HG02763 (cell line): ENCODE results near the gene UST.
"Not testable (repeated sequence)": the region's sequence is repeated elsewhere in the genome, so short reads cannot be mapped to it uniquely, and the experiment has no call there.

Experiments used
- ATAC-seq: cut with Tn5 transposase; IDR thresholded peaks from one replicate; pipeline ENCODE4 v1.9.1; 2021; ENCODE audit warnings: mild to moderate bottlenecking, moderate library complexity; ENCODE audit not compliant: unreplicated experiment

UST gene

DNA sequence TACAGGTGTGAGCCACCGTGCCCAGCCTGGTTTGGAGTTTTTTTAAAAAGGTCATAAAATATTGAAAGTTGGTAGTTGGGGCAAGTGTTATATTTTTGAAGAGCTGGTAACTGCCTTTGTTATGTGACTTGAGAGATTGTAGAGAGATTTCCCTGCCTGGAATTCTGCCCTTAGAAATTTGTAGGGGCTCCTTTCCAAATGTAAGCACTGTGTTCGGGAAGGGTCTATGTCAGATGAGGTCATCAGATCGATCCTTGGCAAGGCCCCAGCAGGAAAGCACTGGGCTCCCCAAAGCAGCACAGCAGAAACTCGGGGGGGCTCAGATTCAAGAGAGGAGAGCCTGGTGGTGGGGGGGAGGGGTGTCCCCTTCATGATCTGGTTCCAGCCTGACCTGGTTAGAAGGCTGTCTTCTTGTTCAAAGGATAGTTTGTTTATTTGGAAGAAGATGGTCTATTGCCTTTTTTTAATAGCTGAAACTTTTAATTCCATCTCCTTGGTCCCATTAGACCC lies 220.2 kb downstream of the UST start:
- ATAC-seq: no peak

DNA sequence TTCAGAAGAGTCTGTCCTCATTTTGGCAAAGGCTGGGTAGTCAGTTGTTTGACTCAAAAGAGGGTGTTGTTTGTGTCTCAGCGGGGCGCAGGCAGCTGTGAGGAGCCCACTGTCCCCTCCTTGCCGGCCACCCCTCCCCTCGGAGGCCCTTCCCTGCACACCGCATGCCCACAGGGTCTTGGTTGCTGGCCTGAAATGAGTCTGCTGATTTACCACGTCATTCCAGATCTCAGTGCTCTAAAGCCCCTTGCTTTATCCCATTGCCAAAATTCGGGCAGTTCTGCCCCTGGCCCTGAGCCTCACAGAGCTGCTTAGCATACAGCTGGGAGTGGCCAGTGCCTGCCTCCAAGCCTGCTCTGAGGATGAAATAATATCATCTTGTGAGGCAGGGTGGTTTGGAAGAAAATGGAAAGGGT lies 220.7 kb downstream of the UST start:
- ATAC-seq: no peak

DNA sequence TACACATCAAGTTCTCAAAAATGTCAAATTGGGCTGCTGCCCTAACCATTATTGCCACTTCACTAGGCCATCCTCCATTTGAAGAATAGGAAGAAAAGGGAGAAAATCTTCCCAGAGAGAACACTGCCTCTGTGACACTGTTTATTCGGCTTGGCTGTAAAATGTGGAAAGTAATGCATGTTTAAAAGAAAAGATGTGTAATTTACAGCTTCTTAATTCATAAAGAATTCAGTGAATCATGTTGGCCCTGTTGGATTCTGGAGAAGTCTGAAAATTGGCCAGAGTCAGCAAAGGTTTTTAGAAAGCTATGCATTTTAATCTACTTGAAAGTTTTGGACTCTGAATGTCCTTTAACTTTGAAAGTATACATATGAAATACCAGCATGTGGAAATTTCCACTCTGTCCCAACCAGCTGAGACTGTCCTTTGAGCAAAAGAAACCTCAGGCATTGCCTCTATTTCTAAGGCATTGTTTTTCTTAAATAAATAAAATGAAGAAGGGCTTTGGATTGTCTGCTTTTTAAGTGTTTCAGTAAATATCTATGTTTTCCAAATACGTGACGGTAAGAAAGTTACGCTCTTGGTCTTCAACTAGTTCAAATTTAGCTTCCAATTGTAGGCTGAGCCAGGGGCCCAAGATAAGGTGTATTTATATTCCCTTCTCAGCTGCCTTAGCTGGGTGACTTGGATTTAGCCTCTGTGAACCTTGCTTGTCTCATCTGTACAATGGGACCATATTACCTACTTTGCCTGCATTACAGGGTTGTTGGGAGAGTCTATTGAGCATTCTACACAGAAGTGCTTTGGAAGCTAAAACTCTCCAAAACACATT lies 222.2 kb downstream of the UST start:
- no peak for ATAC-seq

DNA sequence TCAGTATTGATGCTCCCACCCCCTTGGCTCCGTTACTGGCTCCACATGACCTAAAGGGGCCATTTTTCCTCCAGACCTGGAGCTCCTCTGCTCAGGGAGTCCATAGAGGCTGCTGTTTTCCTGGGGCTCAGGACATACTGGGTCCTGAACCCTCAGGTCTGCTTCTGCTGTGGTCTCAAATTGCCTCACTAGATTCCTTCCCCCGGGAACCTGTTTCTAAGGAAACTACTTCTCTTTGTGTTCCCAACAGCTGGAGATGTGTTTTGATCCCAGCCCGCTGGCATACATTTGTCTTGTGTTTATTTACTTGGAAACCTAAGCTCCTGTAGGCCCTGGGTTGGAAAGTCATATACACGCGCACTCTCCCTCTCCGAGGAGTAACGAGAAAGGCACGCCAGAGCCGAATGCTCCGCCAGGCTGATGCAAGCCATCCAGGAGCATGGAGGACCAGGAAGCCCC lies 222.8 kb downstream of the UST start:
- no peak for ATAC-seq

DNA sequence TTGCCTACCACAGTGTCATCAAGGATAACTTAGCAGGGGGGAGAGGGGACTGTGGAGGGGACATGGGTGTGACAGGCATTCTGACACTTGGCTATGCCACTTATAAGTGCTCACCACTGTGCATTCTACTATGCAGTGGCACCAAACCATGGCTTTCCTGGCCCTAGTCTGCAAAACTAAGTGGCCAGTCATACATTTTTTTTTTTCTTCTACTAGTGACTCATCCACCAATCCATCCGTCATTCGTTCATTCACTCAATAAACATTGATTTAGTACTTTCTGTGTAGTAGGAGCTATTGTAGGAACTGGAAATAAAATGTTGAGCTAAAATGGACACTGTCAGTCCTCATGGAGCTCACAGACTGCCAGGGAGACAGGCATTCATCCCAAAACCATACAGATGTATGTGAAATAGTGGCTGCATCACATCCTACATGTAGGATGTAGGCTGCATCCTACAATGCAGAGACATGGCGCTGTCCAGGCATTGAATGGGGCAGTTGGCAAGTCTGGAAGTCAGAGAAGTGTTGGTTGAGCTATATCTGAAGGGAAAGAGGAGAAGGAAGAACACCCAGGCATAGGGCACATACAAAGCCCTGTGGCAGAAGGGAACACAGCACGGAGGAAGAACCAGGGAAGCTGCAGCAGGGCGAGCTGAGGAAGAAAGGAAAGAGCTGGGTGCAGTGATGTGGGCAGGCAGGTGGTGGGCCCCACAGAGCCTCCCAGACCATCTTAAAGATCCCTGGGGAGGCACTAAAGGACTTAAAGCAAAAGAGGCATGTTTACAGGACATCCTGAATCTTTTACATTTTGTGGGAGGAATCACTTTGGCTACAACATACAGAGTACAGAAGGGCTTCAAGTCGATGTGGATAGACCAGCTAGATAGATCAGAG lies 224.4 kb downstream of the UST start:
- no peak for ATAC-seq

DNA sequence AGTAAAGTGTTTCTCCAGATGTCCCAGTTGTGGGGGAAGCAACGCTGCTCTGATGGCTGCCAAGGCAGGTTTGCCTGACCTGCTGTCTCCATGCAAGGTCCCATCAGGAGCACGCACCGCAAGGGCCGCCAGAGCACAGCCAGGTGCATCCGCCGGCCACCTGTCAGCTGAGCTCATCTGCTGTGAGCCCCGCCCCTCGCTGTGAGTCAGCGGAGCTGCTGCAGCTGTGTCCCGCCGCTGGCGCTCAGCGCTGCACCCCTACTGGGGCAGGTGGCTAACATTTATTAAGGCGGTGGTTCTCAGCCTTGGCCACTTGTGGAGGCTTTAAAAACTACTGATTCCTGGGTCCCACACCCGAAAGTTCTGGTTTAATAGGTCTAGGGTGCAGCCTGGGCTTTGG lies 225.7 kb downstream of the UST start:
- peak; percentile 76 for ATAC-seq

DNA sequence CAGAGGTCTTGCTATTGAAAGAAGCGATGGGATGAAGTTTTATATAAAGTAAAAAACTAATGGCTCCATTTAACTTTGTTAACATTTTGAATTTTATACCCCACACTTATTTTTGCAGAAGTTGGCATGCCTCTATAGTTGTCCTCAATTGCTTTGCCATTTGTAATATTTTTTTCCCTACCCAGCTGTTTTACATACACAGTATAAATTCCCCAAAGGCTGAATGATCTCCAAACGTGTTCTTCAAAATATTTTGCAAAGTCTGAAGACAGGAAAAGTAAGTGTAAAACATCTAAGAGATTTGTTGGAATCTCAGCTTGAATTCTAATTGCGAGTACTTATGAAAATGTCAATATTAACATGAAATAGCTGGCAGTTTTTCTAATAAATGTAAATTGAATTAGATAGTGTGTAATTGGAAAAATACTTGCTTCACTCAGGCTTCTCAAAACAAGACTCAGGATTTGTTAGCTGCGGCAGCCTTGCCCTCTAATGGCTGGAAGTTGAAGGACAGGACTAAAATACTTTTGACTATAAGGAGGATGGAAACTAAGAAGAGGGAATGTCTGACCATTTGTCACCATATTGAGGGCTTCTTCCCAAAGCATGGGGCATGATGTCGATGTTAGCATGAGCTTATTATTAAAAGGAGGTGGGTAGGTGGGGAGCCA lies 226.8 kb downstream of the UST start:
- ATAC-seq: no peak

DNA sequence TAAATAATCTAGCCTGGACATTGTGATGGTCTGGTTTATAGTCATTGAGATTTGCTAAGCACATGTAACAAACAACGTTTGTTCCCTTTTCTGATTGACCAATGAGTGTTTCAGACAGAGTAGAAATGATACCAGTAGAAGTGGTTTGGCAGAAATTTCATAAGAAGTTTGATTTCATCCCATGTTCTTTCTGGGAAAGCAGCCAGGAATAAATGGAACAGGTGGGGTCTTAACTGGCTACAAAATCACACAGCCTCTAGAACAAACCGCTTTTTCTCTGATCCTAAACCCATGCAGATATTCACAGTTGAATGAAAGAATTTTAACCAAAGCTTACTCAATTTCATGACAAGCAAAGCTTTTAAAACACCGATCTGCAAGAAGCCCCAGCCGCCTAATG lies 227.5 kb downstream of the UST start:
- no peak for ATAC-seq

DNA sequence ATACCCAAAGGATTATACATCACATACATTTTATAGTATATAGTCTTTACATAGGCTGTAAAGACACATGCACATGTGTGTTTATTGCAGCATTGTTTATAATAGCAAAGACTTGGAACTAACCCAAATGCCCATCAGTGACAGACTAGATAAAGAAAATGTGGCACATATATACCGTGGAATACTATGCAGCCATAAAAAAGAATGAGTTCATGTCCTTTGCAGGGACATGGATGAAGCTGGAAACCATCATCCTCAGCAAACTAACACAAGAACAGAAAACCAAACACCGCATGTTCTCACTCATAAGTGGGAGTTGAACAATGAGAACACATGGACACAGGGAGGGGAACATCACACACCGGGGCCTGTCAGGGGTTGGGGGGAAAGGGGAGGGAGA lies 231.5 kb downstream of the UST start:
- ATAC-seq: not testable (repeated sequence)

DNA sequence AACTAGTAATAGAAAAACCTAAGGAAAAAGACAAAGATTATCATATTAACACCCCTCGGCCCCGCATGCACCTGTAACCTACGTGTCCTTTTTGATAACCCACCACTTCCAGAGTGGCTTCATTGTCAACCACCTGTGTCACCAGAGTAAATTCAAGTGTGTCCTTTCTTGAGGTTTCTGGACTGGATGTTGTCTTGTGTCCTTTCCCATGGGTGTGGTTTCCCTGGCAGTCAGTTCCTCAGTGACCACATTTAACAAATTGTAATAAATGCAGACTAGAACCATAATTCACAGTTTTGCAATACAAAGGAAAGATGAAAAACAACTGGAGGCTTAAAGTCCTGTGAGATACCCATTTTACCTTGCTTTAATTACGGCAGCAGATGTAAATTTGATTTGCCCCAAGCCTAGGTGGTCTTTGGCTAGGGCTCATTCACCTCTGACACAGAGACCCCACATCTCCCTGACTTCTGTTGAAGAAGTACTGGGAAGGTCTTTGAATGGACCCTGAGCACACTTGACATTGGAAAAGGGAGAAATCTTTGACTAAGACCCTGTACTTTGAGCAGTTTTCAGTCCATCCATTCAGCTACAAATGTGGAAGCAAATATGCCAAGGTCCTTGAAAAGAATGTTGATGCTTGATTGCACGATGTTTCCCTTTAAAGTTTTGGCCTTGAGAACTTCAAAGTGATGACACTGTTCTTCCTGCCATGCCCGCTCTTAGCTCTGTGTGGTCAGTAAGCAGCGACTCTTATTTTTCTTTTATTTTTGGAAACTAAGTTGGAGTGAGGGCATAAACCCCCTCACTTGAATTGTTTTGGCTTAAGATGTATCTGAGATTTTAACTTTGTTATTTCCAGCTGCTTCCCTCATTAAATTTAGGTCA lies 232.4 kb downstream of the UST start:
- no peak for ATAC-seq

DNA sequence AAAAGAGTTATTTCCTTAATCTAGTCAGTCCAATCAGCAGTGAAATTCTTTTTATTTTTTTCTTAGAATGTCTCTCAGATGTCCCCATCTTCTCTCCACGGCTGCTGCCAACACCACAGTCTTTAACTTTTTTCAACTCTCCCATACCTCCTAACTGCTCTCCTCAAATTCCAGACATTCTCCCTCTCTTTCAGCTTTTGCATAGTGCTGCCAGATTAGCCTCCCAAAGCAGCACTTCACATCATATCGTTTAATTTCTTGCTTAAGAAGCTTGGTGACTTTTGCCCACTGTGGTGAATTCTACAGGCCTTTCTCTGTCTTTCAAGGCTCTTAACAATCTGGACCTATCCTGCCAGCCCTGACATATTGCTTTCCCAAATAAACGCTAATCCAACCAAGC lies 233.4 kb downstream of the UST start:
- no peak for ATAC-seq

DNA sequence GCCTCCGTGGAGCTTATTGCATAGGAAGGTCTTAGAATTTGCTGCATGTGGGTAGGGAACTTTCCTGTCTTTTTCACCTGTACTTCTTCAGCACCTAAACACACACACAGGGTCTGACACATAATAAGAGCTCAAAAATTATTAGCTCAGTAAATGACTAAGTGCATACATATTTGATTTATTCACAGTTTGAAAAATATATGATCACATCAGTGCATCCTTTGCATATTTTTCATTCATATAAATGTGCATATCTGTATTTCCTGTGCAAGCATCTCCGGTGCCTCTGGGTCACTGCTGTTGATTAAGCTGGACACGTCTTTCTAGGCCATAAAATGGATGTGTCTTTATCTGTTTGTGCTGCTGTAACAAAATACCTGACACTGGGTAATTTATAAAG lies 234.7 kb downstream of the UST start:
- no peak for ATAC-seq

DNA sequence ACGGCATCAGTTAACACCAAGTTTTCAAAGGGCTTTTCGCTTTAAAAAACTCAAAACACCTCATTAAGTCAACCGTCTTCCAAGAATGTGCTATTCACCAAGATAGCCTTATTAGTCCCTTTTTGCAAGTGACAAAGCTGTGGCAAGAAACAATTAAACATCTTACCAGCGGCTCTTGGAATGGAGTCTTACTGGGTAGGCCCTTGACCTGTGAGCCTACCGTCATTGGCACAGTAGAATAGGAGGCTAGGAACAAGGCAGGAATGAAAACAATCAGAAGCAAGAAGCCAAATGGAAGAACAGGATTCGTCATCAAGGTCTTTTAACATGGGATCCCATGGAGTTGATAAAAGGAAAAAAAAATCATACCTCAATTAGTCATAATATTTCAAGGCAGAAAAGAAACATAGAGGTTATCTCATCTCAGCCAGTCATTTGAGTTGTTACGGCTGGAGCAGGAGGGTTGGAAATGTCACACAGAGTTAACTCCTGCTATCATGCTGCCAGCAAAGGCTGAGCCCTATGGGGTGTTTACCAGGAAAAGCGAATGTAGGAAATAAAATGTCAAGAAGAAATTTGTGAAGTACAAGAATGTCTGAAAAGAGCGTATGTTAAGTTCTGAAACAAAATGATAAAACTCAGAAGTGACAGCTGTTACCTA lies 236.4 kb downstream of the UST start:
- ATAC-seq: no peak

DNA sequence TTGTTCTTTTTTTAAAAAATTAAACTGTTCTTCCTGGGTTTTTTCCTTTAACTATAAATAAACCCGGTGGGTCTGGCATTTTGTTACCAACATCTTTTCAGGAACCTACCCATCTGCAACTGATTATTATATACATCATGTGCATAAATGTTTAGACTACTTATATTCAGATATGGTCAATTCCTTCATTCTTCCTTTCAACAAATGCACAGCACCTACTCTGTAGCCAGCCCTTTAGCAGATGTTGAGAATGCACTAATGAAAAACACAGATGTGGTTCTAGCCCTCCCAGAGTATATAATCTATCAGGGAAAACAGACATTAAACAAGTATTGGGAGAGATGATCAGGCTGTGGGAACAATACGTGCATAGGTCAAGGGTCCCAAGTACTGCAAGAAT lies 237.1 kb downstream of the UST start:
- no peak for ATAC-seq

DNA sequence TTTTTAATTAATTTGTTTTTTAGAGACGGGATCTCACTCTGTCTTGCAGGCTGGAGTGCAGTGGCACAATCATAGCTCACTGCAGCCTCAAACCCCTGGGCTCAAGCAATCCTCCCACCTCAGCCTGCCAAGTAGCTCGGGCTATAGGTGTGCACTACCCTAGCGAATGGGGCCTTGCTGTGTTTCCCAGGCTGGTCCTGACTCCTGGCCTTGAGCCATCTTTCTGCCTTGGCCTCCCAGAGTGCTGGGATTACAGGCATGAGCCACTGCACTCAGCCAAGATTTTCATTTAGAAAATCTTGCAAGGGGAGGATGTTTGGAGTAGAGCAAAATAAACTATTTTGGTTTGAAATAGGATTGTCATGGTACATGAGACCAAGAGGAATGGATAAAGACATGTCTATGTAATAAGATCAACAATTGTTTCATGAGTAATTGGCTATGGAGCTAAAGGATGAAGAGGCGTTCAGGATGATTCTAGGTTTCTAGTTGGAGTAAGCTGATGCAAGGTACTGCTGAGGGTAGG lies 237.8 kb downstream of the UST start:
- no peak for ATAC-seq

DNA sequence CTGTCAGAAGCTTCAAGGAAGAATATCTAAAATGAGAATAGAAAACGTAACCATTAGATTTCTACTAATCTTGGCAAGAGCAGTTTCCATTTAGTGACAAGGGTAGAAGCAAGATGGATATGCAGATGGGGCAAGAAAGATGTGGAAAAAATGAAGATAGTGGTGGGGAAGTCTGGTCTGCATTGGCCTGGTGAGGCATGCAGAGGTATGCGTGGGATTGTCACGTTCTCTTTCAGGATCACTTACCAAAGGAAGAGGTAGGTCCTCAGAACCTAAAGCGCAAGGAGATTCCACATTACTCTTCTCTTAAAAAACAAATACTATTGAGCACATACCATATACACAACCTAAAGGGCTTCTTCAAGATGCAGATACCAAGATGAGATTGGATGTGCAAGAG lies 238.7 kb downstream of the UST start:
- no peak for ATAC-seq

DNA sequence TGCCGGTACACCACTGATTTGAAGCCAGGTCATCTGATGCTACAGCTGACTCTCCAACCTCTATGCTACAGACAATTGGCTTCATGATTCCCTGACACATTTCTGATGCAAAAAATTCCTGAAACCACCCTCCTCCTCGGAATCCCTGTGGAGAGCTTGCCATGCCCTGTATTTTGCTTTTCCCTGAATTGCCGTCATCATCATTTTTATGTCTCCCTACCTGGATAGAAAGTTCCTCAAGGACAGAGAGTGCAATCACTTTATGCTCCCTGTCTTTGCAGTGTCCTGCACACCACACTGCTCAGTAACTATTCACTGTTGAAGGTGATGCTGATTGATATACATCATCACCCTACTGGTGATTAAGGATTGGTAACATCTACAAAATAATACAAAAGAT lies 239.8 kb downstream of the UST start:
- no peak for ATAC-seq

DNA sequence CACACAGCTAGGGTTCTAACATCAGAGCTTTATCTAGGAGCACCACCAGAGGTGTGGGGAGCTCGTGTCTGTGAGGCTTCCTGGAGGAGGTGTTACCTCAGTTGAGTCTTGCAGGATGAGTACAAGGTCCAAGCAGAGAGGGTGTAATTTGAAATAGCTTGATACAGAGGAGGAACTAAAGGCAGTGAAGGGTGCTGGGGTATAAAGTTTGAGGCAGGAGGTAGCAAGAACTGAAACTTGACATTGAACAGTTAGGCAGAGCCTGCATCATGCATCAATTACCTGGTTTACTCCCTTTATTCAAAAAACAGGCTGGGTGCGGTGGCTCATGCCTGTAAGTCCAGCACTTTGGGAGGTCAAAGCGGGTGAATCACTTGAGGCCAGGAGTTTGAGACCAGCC lies 241.2 kb downstream of the UST start:
- no peak for ATAC-seq

DNA sequence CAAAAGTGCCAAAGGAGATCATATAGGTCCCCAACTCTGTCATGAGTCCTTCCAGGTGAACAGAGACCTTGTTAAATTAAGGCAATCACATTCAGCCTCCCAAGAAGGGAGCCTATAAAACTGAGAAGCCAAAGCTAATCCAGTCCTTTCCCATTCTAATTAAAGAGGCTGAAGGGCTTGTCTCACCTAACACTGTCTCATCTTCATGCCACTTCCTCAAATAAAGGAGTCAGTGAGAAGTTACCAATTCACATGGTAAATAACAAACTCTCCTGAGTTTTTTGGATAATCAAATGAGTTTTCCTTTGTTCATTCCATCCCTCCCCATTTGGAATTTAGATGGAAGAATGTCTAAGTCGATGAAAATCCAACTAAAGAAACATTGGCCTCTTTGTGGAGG lies 242.8 kb downstream of the UST start:
- no peak for ATAC-seq

DNA sequence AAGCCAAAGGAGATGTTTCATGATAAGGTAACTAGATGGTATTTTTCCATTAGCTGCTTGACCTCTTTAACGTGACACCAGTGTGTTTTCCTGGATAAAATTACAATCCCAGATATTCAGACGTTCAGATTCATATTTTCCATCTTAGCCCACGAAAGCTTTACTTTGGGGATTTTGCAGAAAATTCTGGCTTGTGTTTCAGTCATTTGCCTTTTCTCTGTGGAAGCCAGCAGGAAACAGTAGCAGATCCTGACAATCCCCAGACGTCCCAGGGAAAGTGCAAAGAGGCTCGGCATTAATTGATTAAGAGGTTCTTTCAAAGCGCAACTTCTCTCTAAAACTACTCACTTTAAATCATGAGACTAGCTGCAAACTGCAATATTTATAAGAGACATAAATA lies 243.6 kb downstream of the UST start:
- ATAC-seq: no peak
